HEK293 (cell line): ENCODE results near the gene FRMD4A.

Source experiments
- GLIS2 ChIP-seq: fragments of 450-650 bp; formaldehyde crosslinking; IDR thresholded peaks from 2 replicates; pipeline ENCODE4 v1.5.1; 2016; ENCODE audit warnings: missing biosample characterization, missing genetic modification characterization
- KLF9 ChIP-seq: fragments of 450-650 bp; formaldehyde crosslinking; IDR thresholded peaks from 2 replicates; pipeline ENCODE4 v1.5.1; 2016; ENCODE audit warnings: missing biosample characterization, missing genetic modification characterization, low read depth
- TCF7L2 ChIP-seq: IDR thresholded peaks from 2 replicates; pipeline ENCODE4 v1.6.1; 2011; ENCODE audit warnings: low read depth, mild to moderate bottlenecking, inconsistent platforms, low read length, moderate library complexity, borderline replicate concordance
- ZBTB1 ChIP-seq: fragments of 450-650 bp; formaldehyde crosslinking; IDR thresholded peaks from 2 replicates; pipeline ENCODE4 v1.5.1; 2016; ENCODE audit warnings: missing biosample characterization, missing genetic modification characterization
- ZBTB48 ChIP-seq: fragments of 450-650 bp; formaldehyde crosslinking; IDR thresholded peaks from 2 replicates; pipeline ENCODE4 v1.5.1; 2016; ENCODE audit warnings: missing biosample characterization, missing genetic modification characterization
- ZNF140 ChIP-seq: fragments of 450-650 bp; formaldehyde crosslinking; IDR thresholded peaks from 2 replicates; pipeline ENCODE4 v1.5.1; 2016; ENCODE audit warnings: missing biosample characterization, missing genetic modification characterization
- ZNF571 ChIP-seq: fragments of 450-650 bp; formaldehyde crosslinking; IDR thresholded peaks from 2 replicates; pipeline ENCODE4 v1.5.0; 2017; ENCODE audit warnings: missing biosample characterization, missing genetic modification characterization
- ZNF600 ChIP-seq: fragments of 450-650 bp; formaldehyde crosslinking; IDR thresholded peaks from 2 replicates; pipeline ENCODE4 v1.5.1; 2016; ENCODE audit warnings: missing biosample characterization, missing genetic modification characterization
- ZNF792 ChIP-seq: fragments of 450-650 bp; formaldehyde crosslinking; IDR thresholded peaks from 2 replicates; pipeline ENCODE4 v1.5.1; 2016; ENCODE audit warnings: missing biosample characterization, missing genetic modification characterization
- TF ChIP-seq, protein P1 (sequence below): fragments of 450-650 bp; formaldehyde crosslinking; IDR thresholded peaks from 2 replicates; pipeline ENCODE4 v1.5.1; 2016; ENCODE audit warnings: missing biosample characterization, missing genetic modification characterization
- TF ChIP-seq, protein P2 (sequence below): fragments of 450-650 bp; formaldehyde crosslinking; optimal IDR thresholded peaks from 2 replicates; pipeline ENCODE3; 2016; ENCODE audit warnings: missing biosample characterization, mild to moderate bottlenecking, missing genetic modification characterization
- TF ChIP-seq, protein P3 (sequence below): fragments of 450-650 bp; formaldehyde crosslinking; IDR thresholded peaks from 2 replicates; pipeline ENCODE4 v1.5.1; 2016; ENCODE audit warnings: missing biosample characterization, missing genetic modification characterization
- TF ChIP-seq, protein P4 (sequence below): sonication (generic); formaldehyde crosslinking; IDR thresholded peaks from 2 replicates; pipeline ENCODE4 v1.8.1; 2022; ENCODE audit warnings: mild to moderate bottlenecking, moderate library complexity, missing genetic modification reagents

DNA sequence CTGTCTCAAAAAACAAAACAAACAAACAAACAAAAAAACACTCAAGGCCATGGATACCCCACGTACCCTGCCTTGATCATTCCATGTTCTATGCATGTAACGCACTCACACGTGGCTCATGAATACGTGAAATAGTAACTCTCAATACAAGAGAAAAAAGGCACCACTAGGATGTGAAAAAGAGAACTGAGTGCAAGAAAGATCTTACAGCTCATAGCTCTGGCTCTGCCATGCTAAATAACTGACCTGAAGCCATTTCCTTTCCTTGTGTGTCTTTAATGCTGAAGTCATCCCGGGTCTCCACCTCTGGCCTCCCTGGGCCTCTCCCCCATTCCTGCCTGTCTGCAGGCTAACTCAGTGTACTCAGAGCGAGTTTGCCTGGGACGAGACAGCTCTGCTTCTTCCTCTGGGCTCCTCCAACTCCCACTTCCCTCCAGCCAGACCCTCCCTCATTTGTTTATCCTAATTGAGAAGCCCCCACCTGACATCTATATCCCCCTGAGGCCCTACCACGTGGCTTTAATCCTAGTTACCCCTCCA, 626.7 kb downstream of the FRMD4A start:
- TF ChIP-seq, protein P1, sequence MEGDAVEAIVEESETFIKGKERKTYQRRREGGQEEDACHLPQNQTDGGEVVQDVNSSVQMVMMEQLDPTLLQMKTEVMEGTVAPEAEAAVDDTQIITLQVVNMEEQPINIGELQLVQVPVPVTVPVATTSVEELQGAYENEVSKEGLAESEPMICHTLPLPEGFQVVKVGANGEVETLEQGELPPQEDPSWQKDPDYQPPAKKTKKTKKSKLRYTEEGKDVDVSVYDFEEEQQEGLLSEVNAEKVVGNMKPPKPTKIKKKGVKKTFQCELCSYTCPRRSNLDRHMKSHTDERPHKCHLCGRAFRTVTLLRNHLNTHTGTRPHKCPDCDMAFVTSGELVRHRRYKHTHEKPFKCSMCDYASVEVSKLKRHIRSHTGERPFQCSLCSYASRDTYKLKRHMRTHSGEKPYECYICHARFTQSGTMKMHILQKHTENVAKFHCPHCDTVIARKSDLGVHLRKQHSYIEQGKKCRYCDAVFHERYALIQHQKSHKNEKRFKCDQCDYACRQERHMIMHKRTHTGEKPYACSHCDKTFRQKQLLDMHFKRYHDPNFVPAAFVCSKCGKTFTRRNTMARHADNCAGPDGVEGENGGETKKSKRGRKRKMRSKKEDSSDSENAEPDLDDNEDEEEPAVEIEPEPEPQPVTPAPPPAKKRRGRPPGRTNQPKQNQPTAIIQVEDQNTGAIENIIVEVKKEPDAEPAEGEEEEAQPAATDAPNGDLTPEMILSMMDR (tag by site-specific recombination), result no peak
- TF ChIP-seq, protein P2, sequence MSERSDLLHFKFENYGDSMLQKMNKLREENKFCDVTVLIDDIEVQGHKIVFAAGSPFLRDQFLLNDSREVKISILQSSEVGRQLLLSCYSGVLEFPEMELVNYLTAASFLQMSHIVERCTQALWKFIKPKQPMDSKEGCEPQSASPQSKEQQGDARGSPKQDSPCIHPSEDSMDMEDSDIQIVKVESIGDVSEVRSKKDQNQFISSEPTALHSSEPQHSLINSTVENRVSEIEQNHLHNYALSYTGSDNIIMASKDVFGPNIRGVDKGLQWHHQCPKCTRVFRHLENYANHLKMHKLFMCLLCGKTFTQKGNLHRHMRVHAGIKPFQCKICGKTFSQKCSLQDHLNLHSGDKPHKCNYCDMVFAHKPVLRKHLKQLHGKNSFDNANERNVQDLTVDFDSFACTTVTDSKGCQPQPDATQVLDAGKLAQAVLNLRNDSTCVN, result no peak
- TF ChIP-seq GLIS2 (tag by site-specific recombination) (no peak), ZNF140 (no peak), ZNF792 (tag by site-specific recombination) (no peak), ZNF571 (tag by site-specific recombination) (no peak), KLF9 (tag by site-specific recombination) (no peak), TCF7L2 (no peak), ZNF600 (tag by site-specific recombination) (no peak), ZBTB48 (tag by site-specific recombination) (no peak), ZBTB1 (tag by site-specific recombination) (no peak)
- TF ChIP-seq, protein P3, sequence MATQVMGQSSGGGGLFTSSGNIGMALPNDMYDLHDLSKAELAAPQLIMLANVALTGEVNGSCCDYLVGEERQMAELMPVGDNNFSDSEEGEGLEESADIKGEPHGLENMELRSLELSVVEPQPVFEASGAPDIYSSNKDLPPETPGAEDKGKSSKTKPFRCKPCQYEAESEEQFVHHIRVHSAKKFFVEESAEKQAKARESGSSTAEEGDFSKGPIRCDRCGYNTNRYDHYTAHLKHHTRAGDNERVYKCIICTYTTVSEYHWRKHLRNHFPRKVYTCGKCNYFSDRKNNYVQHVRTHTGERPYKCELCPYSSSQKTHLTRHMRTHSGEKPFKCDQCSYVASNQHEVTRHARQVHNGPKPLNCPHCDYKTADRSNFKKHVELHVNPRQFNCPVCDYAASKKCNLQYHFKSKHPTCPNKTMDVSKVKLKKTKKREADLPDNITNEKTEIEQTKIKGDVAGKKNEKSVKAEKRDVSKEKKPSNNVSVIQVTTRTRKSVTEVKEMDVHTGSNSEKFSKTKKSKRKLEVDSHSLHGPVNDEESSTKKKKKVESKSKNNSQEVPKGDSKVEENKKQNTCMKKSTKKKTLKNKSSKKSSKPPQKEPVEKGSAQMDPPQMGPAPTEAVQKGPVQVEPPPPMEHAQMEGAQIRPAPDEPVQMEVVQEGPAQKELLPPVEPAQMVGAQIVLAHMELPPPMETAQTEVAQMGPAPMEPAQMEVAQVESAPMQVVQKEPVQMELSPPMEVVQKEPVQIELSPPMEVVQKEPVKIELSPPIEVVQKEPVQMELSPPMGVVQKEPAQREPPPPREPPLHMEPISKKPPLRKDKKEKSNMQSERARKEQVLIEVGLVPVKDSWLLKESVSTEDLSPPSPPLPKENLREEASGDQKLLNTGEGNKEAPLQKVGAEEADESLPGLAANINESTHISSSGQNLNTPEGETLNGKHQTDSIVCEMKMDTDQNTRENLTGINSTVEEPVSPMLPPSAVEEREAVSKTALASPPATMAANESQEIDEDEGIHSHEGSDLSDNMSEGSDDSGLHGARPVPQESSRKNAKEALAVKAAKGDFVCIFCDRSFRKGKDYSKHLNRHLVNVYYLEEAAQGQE (tag by site-specific recombination), result no peak
- TF ChIP-seq, protein P4, sequence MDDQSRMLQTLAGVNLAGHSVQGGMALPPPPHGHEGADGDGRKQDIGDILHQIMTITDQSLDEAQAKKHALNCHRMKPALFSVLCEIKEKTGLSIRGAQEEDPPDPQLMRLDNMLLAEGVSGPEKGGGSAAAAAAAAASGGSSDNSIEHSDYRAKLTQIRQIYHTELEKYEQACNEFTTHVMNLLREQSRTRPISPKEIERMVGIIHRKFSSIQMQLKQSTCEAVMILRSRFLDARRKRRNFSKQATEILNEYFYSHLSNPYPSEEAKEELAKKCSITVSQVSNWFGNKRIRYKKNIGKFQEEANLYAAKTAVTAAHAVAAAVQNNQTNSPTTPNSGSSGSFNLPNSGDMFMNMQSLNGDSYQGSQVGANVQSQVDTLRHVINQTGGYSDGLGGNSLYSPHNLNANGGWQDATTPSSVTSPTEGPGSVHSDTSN, result no peak
